Astrocyte (in vitro differentiated cells and primary cell): Measurements from ENCODE around the gene P4HA3. TPM values are rescaled to one million over a fixed set of nuclear protein-coding genes. Genes with fewer than 3 reads are reported as not detected.

Experiments
- DNase-seq: peaks from one replicate; pipeline ENCODE4 v3.0.0-alpha.2; 2010; ENCODE audit warnings: low read depth
- FAIRE-seq: peaks from 2 replicates; lab custom pipeline; 2011; peaks lifted over from hg19 to GRCh38; lab: Jason Lieb, UNC
- H2AFZ ChIP-seq: 2 replicates; pipeline ENCODE4 v1.6.0; 2012; ENCODE audit warnings: low read depth, low read length, inconsistent platforms
- H3K27ac ChIP-seq: 2 replicates; pipeline ENCODE4 v1.5.1; 2011; ENCODE audit warnings: low read depth, low read length, inconsistent platforms
- H3K27me3 ChIP-seq: 2 replicates; pipeline ENCODE4 v1.6.0; 2011; ENCODE audit warnings: low read length, inconsistent platforms; ENCODE audit not compliant: insufficient read depth
- H3K36me3 ChIP-seq: 2 replicates; pipeline ENCODE4 v1.5.1; 2011; ENCODE audit warnings: low read length, inconsistent platforms; ENCODE audit not compliant: insufficient read depth
- H3K4me1 ChIP-seq: 2 replicates; pipeline ENCODE4 v1.5.1; 2011; ENCODE audit warnings: low read length, inconsistent platforms; ENCODE audit not compliant: insufficient read depth
- H3K4me2 ChIP-seq: 2 replicates; pipeline ENCODE4 v1.6.0; 2012; ENCODE audit warnings: low read length, inconsistent platforms
- H3K4me3 ChIP-seq: 2 replicates; pipeline ENCODE4 v1.5.1; 2011; ENCODE audit warnings: low read depth, mild to moderate bottlenecking, low read length, inconsistent platforms; ENCODE audit not compliant: insufficient read depth
- H3K79me2 ChIP-seq: 2 replicates; pipeline ENCODE4 v1.6.0; 2012; ENCODE audit warnings: mild to moderate bottlenecking, low read length, inconsistent platforms; ENCODE audit not compliant: insufficient read depth
- H3K9ac ChIP-seq: 2 replicates; pipeline ENCODE4 v1.6.0; 2012; ENCODE audit warnings: mild to moderate bottlenecking, low read length, inconsistent platforms
- H3K9me3 ChIP-seq: 2 replicates; pipeline ENCODE4 v1.5.1; 2012; ENCODE audit warnings: low read depth, mild to moderate bottlenecking, low read length, inconsistent platforms; ENCODE audit not compliant: insufficient read depth
- H4K20me1 ChIP-seq: 2 replicates; pipeline ENCODE4 v1.6.0; 2012; ENCODE audit warnings: low read length, inconsistent platforms; ENCODE audit not compliant: insufficient read depth
- H3K27ac Mint-ChIP-seq: one replicate; pipeline ENCODE4 v1.8.0; 2021; ENCODE audit warnings: mild to moderate bottlenecking, mixed read lengths; ENCODE audit not compliant: unreplicated experiment
- H3K27me3 Mint-ChIP-seq: one replicate; pipeline ENCODE4 v1.8.0; 2021; ENCODE audit warnings: low read depth, mixed read lengths; ENCODE audit not compliant: unreplicated experiment
- H3K36me3 Mint-ChIP-seq: one replicate; pipeline ENCODE4 v1.8.0; 2021; ENCODE audit warnings: low read depth, mixed read lengths; ENCODE audit not compliant: unreplicated experiment
- H3K4me1 Mint-ChIP-seq: one replicate; pipeline ENCODE4 v1.8.0; 2021; ENCODE audit warnings: low read depth, mixed read lengths; ENCODE audit not compliant: unreplicated experiment
- H3K4me3 Mint-ChIP-seq: one replicate; pipeline ENCODE4 v1.8.0; 2021; ENCODE audit warnings: mild to moderate bottlenecking, moderate library complexity, mixed read lengths; ENCODE audit not compliant: unreplicated experiment
- H3K9me3 Mint-ChIP-seq: one replicate; pipeline ENCODE4 v1.8.0; 2021; ENCODE audit warnings: mild to moderate bottlenecking, mixed read lengths; ENCODE audit not compliant: unreplicated experiment
- CTCF ChIP-seq: IDR thresholded peaks from 2 replicates; pipeline ENCODE4 v1.5.1; 2011; ENCODE audit warnings: low read depth, mild to moderate bottlenecking, inconsistent platforms, low read length, moderate library complexity; ENCODE audit not compliant: insufficient read depth
- EZH2 ChIP-seq: IDR thresholded peaks from 2 replicates; pipeline ENCODE4 v1.6.1; 2012; ENCODE audit warnings: mild to moderate bottlenecking, low read length, inconsistent platforms; ENCODE audit not compliant: insufficient read depth
- total RNA-seq: library from RNA; stranded (reverse); gene quantifications from 2 replicates; pipeline ENCODE4 v1.2.1, GENCODE V29; 2021

P4HA3 gene
- total RNA-seq, 1 donor from 2014 or later = 3.3 TPM

- Histone ChIP-seq H3K4me2 (peak overlapping the region; percentile 33), H3K27ac (peak overlapping the region; percentile 31), H4K20me1 (no peaks in the 10 kb centered on the region), H3K4me3 (no peak overlapping the region), H2AFZ (peak overlapping the region; percentile 36), H3K36me3 (no peaks in the 10 kb centered on the region), H3K4me1 (peaks cover 34% of the 10 kb centered on the region), H3K79me2 (no peaks in the 10 kb centered on the region), H3K27me3 (no peaks in the 10 kb centered on the region), H3K9me3 (no peaks in the 10 kb centered on the region), H3K9ac (peak overlapping the region; percentile 21)
- Mint-ChIP-seq H3K4me1 (peaks cover 12% of the 10 kb centered on the region), H3K9me3 (peaks cover 2% of the 10 kb centered on the region), H3K36me3 (peaks cover 6% of the 10 kb centered on the region), H3K27ac (no peak overlapping the region), H3K27me3 (no peaks in the 10 kb centered on the region), H3K4me3 (no peak overlapping the region)
- no peak for TF ChIP-seq CTCF
- TF ChIP-seq EZH2 = no peak
- FAIRE-seq (peak; percentile 47), DNase-seq (peak; percentile 91)
Measured at GRCh38 chr11:74325649-74326645, 14.5 kb upstream of the P4HA3 start.

GRCh38 chr11:74322667-74323066 lies 11.2 kb upstream of the P4HA3 start:
- H3K27me3 ChIP-seq = no peaks in the 10 kb centered on the region
- H3K4me2 ChIP-seq = no peak overlapping the region
- FAIRE-seq = no peak
- no peaks in the 10 kb centered on the region for H3K79me2 ChIP-seq
- no peak overlapping the region for H3K27ac Mint-ChIP-seq
- H3K4me1 ChIP-seq = peaks cover 41% of the 10 kb centered on the region
- peak; percentile 39 for DNase-seq
- no peaks in the 10 kb centered on the region for H3K27me3 Mint-ChIP-seq
- no peaks in the 10 kb centered on the region for H3K36me3 ChIP-seq
- H3K27ac ChIP-seq = no peak overlapping the region
- no peak overlapping the region for H3K4me3 ChIP-seq
- H3K9me3 ChIP-seq = no peaks in the 10 kb centered on the region
- peaks cover 3% of the 10 kb centered on the region for H3K36me3 Mint-ChIP-seq
- H4K20me1 ChIP-seq = no peaks in the 10 kb centered on the region
- no peak overlapping the region for H3K4me3 Mint-ChIP-seq
- peaks cover 22% of the 10 kb centered on the region for H3K4me1 Mint-ChIP-seq
- no peak overlapping the region for H2AFZ ChIP-seq
- H3K9me3 Mint-ChIP-seq = peaks cover 4% of the 10 kb centered on the region
- no peak overlapping the region for H3K9ac ChIP-seq
- TF ChIP-seq CTCF = no peak
